Activated CD4-positive, alpha-beta T cell treated with anti-CD3 and anti-CD28 coated beads for 48 hours (primary cell): ENCODE data around the gene ERAL1.
"Not testable (repeated sequence)": the region's sequence is repeated elsewhere in the genome, so short reads cannot be mapped to it uniquely, and the experiment has no call there.

Experiments
- DNase-seq: peaks from one replicate; pipeline ENCODE4 v3.0.0-alpha.2; 2020

ERAL1 gene

DNA sequence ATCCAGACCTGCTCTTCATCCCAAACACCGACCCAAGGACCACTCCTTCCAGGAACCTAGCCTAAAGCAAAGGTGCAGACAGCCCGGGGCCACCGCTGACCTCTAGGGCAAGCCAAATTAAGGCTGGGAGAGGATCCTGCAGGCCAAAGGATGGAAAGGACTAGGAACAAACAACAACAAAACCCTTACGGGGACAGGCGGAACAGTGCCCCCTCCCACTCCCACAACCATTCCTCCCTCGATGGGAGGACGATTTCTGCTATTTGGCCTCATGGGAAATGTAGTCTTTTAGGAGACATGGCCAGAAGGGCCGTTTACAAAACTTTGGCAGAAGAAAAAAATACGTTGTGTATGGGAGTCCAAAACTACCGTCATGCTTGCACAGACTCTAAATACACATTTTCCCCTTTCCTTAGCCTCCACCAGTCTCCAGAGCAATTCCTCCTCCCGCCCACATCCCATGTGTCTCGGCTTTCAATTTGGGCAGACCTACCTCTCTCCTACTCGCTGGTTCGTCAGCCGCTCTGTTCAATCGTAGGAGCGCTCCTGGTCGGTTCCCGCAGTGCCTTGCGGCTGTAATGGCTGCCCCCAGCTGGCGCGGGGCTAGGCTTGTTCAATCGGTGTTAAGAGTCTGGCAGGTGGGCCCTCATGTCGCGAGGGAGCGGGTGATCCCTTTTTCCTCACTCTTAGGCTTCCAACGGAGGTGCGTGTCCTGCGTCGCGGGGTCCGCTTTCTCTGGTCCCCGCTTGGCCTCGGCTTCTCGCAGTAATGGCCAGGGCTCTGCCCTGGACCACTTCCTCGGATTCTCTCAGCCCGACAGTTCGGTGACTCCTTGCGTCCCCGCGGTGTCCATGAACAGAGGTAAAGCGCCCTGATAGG lies at the start of gene ERAL1:
ERAL1 (plus strand) TSS at position 560 of the 879 bp plus-strand sequence; CDS start at position 579, 19 bp downstream.
- peak; percentile 90 for DNase-seq

DNA sequence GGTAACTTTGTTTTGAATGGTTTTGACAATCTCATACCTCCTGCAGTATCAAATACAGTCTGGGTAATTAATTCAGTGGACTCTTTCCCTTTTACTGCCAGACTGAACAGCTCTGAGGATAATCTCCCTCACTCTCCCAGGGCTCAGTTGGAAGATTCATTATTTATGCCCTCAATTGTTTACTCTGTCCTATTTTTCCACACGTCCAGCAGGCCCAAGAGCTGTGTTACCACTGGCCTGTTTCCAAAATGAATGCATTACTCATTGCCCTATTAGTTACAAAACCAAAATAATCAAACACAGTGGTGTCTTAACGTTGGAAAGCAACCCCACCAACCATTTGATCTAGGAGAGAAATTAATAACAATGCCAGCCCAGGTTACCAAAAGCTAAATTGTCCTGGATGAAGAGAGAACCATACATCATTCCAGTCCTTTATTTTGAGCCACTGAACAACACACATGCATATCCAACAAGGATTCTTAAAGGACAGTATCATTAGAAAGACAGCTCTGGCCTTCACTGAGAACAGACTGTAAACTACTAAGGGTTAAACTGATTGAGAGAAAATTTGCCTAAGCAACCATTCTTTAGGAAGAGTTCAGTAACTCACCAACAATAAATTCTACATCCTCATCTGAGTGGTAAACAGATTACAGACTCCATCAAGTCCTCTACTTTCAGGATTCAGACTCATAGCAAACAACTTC lies 46.7 kb upstream of the ERAL1 start:
- DNase-seq, result no peak

DNA sequence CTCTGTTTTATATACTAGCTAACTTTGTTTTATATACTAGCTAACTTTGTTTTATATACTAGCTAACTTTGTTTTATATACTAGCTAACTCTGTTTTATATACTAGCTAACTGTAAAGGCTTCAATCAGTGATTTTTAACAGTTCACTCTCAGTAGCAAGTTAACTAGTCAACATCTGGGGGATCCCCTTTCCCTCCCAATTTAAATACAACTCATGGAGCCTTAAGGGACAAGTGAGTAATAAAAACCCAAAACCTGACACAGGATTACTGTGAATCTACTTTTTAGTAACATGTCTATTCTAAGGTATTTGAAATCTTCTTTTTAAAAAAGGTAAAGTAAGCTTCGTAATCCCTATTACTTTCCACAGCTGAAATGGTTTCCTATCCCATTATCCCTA lies 44.4 kb upstream of the ERAL1 start:
- DNase-seq, result no peak

- no peak for DNase-seq
Measured at GRCh38 chr17:28811651-28812090, 43.1 kb upstream of the ERAL1 start.

DNA sequence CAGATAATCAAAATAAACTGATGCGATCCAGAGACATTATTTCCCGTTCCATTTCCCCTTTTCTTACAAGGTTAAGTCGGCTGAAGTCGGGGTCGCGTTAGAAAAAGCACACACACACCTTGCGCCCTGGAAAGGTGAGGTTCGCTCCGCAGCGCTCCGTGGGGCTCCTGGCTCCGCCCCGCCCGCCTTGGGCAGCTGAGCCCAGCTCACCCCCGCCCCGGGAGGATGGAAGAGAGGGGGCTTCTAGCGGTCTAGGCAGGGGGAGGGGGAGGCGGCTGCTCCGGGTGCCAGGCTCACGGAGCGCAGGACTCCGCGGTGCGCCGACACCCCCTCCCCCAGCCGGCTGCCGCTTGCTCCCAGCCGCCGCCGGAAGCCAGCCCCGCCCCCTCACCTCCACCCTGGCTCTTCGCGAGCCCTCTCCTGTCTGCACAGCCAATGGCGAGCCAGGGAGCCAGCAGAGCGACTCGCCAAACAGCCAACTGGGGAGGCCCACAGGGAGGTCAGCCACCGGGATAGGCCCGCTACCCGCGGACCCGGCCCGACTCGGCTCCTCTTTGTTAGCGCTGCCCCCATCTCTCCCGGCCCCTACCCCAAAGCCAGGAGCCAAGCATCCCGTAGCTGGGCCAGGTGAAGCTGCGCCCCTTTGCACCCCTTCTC lies 42.6 kb upstream of the ERAL1 start:
- peak; percentile 98 for DNase-seq

DNA sequence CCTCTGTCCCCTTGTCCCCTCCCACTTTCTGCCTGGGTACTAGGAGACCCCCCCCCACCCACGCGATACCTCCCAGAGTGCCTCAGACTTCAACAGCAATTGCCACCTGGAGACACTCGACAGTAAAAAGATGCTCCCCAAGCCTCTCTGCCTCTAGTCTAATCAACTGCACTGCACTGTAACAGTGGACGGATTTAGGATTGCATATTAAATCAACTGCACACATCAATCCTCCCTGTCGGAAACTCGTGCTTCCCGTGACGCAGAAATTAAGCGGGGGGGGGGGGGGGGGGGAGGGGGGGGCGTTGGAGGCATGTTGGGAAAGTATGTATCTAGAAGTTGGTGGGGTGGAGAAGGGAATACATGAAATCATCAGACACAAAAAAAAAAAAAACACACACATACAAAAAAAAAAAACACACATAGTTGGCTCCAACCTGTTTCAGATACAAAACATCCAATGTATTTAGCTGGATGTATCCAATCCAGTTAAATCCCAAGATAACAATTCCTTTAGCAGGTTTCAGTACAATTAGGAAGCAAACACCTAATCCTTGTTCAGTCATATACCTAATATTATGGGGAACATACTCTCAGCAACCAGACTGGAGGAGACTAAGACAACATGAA lies 42.0 kb upstream of the ERAL1 start:
- DNase-seq, result no peak

DNA sequence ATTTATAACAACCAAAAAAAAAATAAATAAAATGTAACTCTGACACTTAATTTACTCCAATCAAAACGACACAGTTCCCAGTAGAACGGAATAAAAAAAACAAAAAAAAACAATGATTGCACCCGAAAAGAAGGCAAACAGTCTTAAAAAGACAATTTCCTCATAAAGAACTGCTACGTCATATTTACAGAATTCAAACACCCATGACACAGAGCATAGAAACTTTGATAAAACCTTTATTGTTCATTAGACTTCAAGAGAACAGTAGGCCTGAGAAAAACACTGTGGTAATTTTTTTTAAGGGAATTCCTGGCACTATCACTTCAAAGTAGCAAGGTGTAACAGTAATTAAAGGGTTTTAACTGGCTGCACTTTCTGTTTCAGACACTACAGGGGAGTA lies 38.3 kb upstream of the ERAL1 start:
- DNase-seq, result no peak

DNA sequence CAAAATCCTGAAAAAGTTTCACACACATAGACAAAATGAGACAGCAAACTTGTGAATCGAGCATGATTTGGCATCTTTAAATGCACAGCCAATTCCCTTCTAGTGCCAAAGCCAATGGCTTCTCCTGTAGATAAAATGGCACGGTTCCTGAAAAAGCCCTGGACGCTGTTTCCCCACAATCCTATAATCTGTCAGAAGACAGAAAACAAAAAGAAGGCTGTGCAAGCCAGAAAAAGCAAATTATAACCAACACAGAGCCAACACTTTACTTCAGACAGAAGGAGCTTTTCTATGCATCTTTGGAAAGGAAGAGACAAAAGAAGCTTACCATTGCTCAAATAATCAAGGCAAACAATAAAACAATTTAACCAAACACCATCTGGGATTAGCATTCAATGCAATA lies 36.0 kb upstream of the ERAL1 start:
- no peak for DNase-seq

- no peak for DNase-seq
Measured at GRCh38 chr17:28819582-28819981, 35.2 kb upstream of the ERAL1 start.

DNA sequence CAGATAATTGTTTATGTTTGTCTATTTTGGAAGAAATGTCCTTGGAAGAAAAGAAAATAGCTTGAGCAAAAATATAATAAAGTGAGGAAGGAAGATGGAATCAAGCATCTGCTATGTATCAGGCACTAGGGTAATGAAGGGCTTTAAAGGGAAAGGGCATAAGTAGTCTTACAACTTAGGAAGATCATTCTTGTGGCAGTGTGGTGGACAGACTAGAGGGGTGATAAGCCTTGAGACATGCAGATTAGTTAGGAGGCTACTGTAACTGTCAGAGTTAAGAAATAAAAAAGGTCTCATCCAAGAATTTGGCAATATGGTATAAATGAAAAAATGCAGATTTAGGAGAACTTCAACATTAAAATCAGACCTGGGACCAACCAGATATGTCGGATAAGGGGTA lies 27.1 kb upstream of the ERAL1 start:
- no peak for DNase-seq

DNA sequence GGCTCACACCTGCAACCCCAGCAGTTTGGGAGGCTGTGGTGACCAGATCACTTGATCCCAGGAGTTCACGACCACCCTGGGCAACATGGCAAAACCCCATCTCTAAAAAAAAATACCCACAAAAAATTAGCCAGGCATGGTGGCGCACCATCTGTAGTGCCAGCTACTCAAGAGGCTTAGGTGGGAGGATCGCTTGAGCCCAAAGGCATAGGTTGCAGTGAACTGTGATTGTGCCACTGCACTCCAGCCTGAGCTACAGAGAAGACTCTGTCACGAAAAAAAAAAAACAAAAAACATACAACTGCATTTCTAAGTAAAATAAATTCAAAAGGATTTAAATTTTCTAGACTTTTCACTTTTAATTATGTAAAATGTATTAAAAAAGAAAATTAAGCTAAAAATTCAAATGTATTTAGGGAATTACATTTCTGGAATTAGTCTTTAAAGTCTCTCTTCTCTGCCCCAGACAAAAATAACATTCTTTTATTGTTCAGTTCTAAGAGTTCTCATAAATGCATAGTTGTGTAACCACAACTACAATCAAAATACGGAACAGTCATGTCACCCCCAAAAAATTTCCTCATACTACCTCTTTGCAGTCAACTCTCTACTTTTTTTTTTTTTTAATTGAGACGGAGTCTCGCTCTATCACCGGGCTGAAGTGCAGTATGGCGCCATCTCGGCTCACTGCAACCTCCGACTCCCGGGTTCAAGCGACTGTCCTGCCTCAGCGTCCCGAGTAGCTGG lies 26.3 kb upstream of the ERAL1 start:
- no peak for DNase-seq

- no peak for DNase-seq
Measured at GRCh38 chr17:28834420-28834819, 20.4 kb upstream of the ERAL1 start.

GRCh38 chr17:28836541-28836940 lies 18.3 kb upstream of the ERAL1 start:
- not testable (repeated sequence) for DNase-seq

DNA sequence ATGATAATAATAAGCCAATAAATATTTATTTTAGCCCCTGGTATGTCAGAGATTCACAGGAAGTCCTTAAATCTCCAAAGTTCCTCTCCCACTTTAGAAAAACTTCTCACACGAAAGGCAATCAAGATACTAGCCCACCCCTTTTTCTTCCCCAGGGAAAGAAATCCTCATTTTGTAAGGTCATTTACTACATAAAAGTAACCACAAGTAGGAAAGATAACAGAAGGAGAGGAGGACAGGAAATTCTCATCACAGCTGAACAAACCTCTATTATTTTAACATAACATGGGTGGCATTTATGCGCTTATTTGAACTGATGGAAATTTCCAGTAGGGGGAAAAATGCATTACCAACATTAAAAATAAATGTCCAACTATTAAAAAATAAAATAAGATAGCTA lies 15.6 kb upstream of the ERAL1 start:
- no peak for DNase-seq

DNA sequence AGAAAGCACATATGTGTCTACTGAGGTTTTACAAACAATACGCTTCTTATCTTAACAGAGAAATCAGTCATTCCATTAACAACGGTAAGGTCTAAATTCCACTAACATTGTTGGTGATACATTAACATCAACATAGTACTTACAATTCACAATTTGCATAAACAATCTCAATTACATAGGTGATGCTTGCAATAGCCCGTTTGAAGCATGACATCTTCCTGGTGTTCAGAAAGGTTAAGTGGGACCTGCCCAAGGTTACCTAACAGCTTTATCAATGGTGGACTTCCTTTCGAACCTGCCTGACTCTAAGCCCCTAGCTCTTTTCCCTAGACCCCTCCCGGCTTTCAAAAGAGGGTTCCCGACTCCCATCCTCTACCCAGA lies 12.9 kb upstream of the ERAL1 start:
- no peak for DNase-seq

GRCh38 chr17:28842282-28843012 lies 12.4 kb upstream of the ERAL1 start, which contains the start of gene FAM222B:
FAM222B (minus strand) TSS chr17:28842790; CDS start chr17:28766667, 76,123 bp downstream.
- peak; percentile 92 for DNase-seq

DNA sequence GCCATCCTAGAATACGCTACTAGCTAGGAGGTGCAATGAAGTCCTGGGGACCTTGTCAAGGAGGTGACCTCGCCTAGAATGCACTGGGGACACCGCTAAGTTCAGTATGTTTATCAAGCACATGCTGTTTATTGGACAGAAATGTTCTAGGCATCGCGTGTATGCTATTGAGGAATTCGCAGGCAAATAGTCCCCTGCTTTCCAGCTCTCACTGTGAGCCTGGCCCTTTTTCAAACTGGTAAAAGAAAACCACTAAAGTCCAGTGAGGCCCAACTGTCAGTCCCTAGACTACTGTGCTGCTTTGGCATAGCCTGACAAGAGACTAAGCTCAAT lies 11.0 kb upstream of the ERAL1 start:
- DNase-seq, result no peak

GRCh38 chr17:28846231-28846630 lies 8.6 kb upstream of the ERAL1 start:
- DNase-seq, result peak; percentile 32

GRCh38 chr17:28846699-28847098 lies 8.1 kb upstream of the ERAL1 start:
- not testable (repeated sequence) for DNase-seq

DNA sequence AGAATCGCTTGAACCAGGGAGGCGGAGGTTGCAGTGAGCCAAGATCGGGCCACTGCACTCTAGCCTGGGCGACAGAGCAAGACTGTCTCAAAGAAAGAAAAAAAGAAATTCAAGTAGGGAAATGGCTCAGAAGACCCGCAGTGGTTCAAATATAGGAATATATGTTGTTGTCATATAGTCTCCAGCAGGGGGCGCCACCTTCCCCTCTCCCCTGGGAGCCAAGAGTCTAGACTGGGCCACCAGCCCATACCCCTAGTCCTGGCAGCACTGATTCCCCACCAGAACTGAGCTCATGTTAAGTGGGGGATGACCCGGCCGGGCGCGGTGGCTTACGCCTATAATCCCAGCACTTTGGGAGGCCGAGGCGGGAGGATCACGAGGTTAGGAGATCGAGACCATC lies 6.1 kb upstream of the ERAL1 start:
- peak; percentile 80 for DNase-seq

GRCh38 chr17:28849281-28849680 lies 5.5 kb upstream of the ERAL1 start:
- no peak for DNase-seq

DNA sequence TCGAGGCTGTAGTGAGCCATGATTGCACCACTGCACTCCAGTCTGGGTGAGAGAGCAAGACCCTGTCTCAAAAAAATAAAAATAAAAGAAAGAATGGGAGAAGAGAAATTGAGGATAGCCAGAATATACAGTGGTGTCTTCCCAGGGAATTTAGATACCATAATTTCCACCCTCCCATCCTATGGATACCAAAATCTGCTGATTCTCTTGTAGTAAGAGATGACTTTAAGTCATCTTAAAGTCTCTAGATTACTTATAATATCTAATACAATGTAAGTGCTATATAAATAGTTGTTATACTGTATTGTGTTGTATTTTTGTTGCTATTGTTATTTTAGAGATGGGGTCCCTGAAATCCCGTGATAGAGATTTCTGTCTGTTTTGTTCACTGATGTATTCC lies 1.5 kb upstream of the ERAL1 start:
- no peak for DNase-seq
